HG03045 (cell line): ENCODE measurements around the gene SH3D19.
"Not testable (repeated sequence)": the region's sequence is repeated elsewhere in the genome, so short reads cannot be mapped to it uniquely, and the experiment has no call there.

Experiments
- ATAC-seq: cut with Tn5 transposase; IDR thresholded peaks from one replicate; pipeline ENCODE4 v1.9.1; 2021; ENCODE audit warnings: mild to moderate bottlenecking, moderate library complexity; ENCODE audit not compliant: unreplicated experiment

Gene SH3D19

GRCh38 chr4:151104621-151105020 lies 220.8 kb downstream of the SH3D19 start:
- ATAC-seq = no peak

- no peak for ATAC-seq
These were observed 221.6 kb downstream of the SH3D19 start for GRCh38 chr4:151103758-151104157.

- no peak for ATAC-seq
These were observed 224.9 kb downstream of the SH3D19 start for GRCh38 chr4:151100531-151100930.

- ATAC-seq = peak; percentile 8
These were observed 225.4 kb downstream of the SH3D19 start for GRCh38 chr4:151099976-151100417.

GRCh38 chr4:151099229-151099975 lies 226.0 kb downstream of the SH3D19 start, which contains the start of gene RPS3A:
RPS3A (plus strand) TSS chr4:151099628; CDS start chr4:151099653, 25 bp downstream.
- ATAC-seq = peak; percentile 94

GRCh38 chr4:151098979-151099228 lies 226.5 kb downstream of the SH3D19 start:
- ATAC-seq = no peak

GRCh38 chr4:151097759-151098158 lies 227.6 kb downstream of the SH3D19 start:
- ATAC-seq = no peak

- no peak for ATAC-seq
These were observed 230.3 kb downstream of the SH3D19 start for GRCh38 chr4:151095142-151095541.

- no peak for ATAC-seq
These were observed 231.1 kb downstream of the SH3D19 start for GRCh38 chr4:151094290-151094751.

- ATAC-seq = no peak
These were observed 232.2 kb downstream of the SH3D19 start for GRCh38 chr4:151093203-151093602.

GRCh38 chr4:151092488-151092887 lies 232.9 kb downstream of the SH3D19 start:
- no peak for ATAC-seq

GRCh38 chr4:151091047-151091446 lies 234.4 kb downstream of the SH3D19 start:
- ATAC-seq = no peak

GRCh38 chr4:151087467-151087866 lies 237.9 kb downstream of the SH3D19 start:
- ATAC-seq = no peak

- not testable (repeated sequence) for ATAC-seq
These were observed 247.4 kb downstream of the SH3D19 start for GRCh38 chr4:151077978-151078377.

- no peak for ATAC-seq
These were observed 250.9 kb downstream of the SH3D19 start for GRCh38 chr4:151074416-151074916.
